ENCODE results near the gene CHURC1. TPM values are rescaled to one million over a fixed set of nuclear protein-coding genes. Genes with fewer than 3 reads are reported as not detected.

CHURC1 gene
- total and polyA plus RNA-seq, 2 of the 13 experiments (the other 11 are each of a cell fraction or from before 2014, with no cell fraction given) = 41.1 to 74.4 TPM

GRCh38 chr14:64868841-64869240, 45.4 kb upstream of the CHURC1 start:
- no peaks in the 10 kb centered on the region for H4K20me1 ChIP-seq (ENCODE audit: insufficient read depth, low read length)
- DNase-seq (ENCODE audit: low spot score) (no peak), FAIRE-seq (no peak), ATAC-seq (no peak)
- peaks cover 3 to 58% of the 10 kb centered on the region in 2 experiments for H3K27me3 ChIP-seq (ENCODE audit: control insufficient read depth in 1 of 2, insufficient read depth in 2 of 2, low read length in 2 of 2)
- H2AFZ ChIP-seq (ENCODE audit: low read length) = no peak overlapping the region
- no TSS peak for BruUV-seq (replicated peaks)
- POLR2A ChIA-PET = no interaction called here
- no peak overlapping the region for H3K4me2 ChIP-seq (ENCODE audit: low read depth, low read length)
- no peaks in the 10 kb centered on the region for H3K79me2 ChIP-seq (ENCODE audit: insufficient read depth, low read length)
- no peak overlapping the region for H3K9ac ChIP-seq (ENCODE audit: insufficient read depth, low read depth, low read length)
- no peak overlapping the region for H3K27ac ChIP-seq (ENCODE audit: extremely low read length, insufficient read depth, low read length)
- no peaks in the 10 kb centered on the region for H3K36me3 ChIP-seq (replicated peaks in 1 of 2; ENCODE audit: control insufficient read depth in 1 of 2, insufficient read depth in 2 of 2, low read length in 2 of 2)
- no peaks in the 10 kb centered on the region for H3K4me1 ChIP-seq (ENCODE audit: insufficient read depth, low read length)
- no peak overlapping the region for H3K4me3 ChIP-seq (replicated peaks in 1 of 3; ENCODE audit: insufficient read depth in 1 of 3, low read depth in 2 of 3, low read length in 3 of 3)
- in situ Hi-C loops (cut with HindIII; ENCODE audit: extremely low pct_ligation_motif_present, low pct_unique_long_range_greater_than_20kb) (no loop called here), intact Hi-C loops (cut with micrococcal nuclease; ENCODE audit: unreplicated experiment) (no loop called here)
- TF ChIP-seq ZNF468 (CRISPR knock-in tag; IDR thresholded peaks at IDR 0.05) = no peak
- no peak for TF ChIP-seq JUN (CRISPR knock-in tag; IDR thresholded peaks at IDR 0.05)
- no peak for TF ChIP-seq ZNF562 (CRISPR knock-in tag; IDR thresholded peaks at IDR 0.05; ENCODE audit: borderline replicate concordance)
- no peak for TF ChIP-seq ZBTB49 (CRISPR knock-in tag; IDR thresholded peaks at IDR 0.05; ENCODE audit: borderline replicate concordance)
- TF ChIP-seq CREB1 (IDR thresholded peaks at IDR 0.05) = no peak
- no peak for TF ChIP-seq CREB1 (CRISPR knock-in tag; IDR thresholded peaks at IDR 0.05)
- TF ChIP-seq YEATS4 (CRISPR knock-in tag; IDR thresholded peaks at IDR 0.05; ENCODE audit: borderline replicate concordance) = no peak
- no peak for TF ChIP-seq RARA (CRISPR knock-in tag; IDR thresholded peaks at IDR 0.05)
- no peak for TF ChIP-seq CEBPG (CRISPR knock-in tag; IDR thresholded peaks at IDR 0.05)
- no peak for TF ChIP-seq ZFX (CRISPR knock-in tag; IDR thresholded peaks at IDR 0.05; ENCODE audit: low read depth)
- TF ChIP-seq ZBTB38 (CRISPR knock-in tag; IDR thresholded peaks at IDR 0.05) = no peak
- H3K9me3 ChIP-seq (ENCODE audit: low read length) = no peaks in the 10 kb centered on the region
- WGBS (ENCODE audit: low lambda C conversion rate) = 0% methylated on average over 1 of the region's 1 CpG
- CTCF ChIA-PET (ENCODE audit: low intra/inter-chr PET ratio, low total read pairs) = no interaction called here
